IMR-90 (cell line): Measurements from ENCODE around the gene CENATAC. TPM values are rescaled to one million over a fixed set of nuclear protein-coding genes. Genes with fewer than 3 reads are reported as not detected.

Experiments used
- ATAC-seq: fragments of 200-7000 bp; cut with Tn5 transposase; 2 replicates; pipeline ENCODE4 v1.9.1; 2020; ENCODE audit warnings: low read depth, mild to moderate bottlenecking, moderate library complexity
- BruUV-seq: library from RNA; stranded (reverse); fragments of 400-500 nt; replicated peaks from 2 replicates; lab custom pipeline; 2021; lab: Mats Ljungman, UMichigan
- CTCF ChIA-PET: fragments of 300-600 bp; formaldehyde crosslinking; extraction: SDS; loops from one replicate; lab custom pipeline; 2021; ENCODE audit warnings: antibody characterized with exemption; lab: Yijun Ruan, JAX
- POLR2A ChIA-PET: fragments of 300-600 bp; sonication (Branson Sonifier 250); formaldehyde crosslinking; loops from one replicate; lab custom pipeline; 2022; ENCODE audit warnings: antibody characterized with exemption; ENCODE audit not compliant: unreplicated experiment; lab: Charles Lee
- DNase-seq: peaks from one replicate; pipeline ENCODE4 v3.0.0; 2013
- H2AFZ ChIP-seq: replicated peaks from 2 replicates; pipeline ENCODE3; 2013; ENCODE audit warnings: low read length, mild to moderate bottlenecking; ENCODE audit not compliant: poor library complexity
- H2AK5ac ChIP-seq: 2 replicates; pipeline ENCODE4 v1.6.1; 2013; ENCODE audit warnings: low read depth, low read length, inconsistent platforms
- H2AK9ac ChIP-seq: replicated peaks from 2 replicates; pipeline ENCODE3; 2013; ENCODE audit warnings: mild to moderate bottlenecking, low read depth, low read length, moderate library complexity; ENCODE audit not compliant: poor library complexity
- H2BK120ac ChIP-seq: 2 replicates; pipeline ENCODE4 v1.6.1; 2013; ENCODE audit warnings: low read depth, low read length, inconsistent platforms
- H2BK15ac ChIP-seq: 3 replicates; pipeline ENCODE4 v1.6.1; 2013; ENCODE audit warnings: low read depth, low read length, inconsistent platforms
- H2BK20ac ChIP-seq: 2 replicates; pipeline ENCODE4 v1.6.1; 2013; ENCODE audit warnings: low read depth, mild to moderate bottlenecking, inconsistent platforms, low read length, moderate library complexity
- H2BK5ac ChIP-seq: 2 replicates; pipeline ENCODE4 v1.6.1; 2013; ENCODE audit warnings: mild to moderate bottlenecking, low read depth, low read length, inconsistent platforms; ENCODE audit not compliant: poor library complexity, severe bottlenecking
- H3K14ac ChIP-seq: replicated peaks from 2 replicates; pipeline ENCODE4 v1.6.1; 2013; ENCODE audit warnings: low read depth, low read length, inconsistent platforms
- H3K18ac ChIP-seq: 2 replicates; pipeline ENCODE4 v1.6.1; 2013; ENCODE audit warnings: low read depth, low read length, control low read depth
- H3K23ac ChIP-seq: 2 replicates; pipeline ENCODE4 v1.6.1; 2013; ENCODE audit warnings: low read depth, low read length, inconsistent platforms
- H3K27ac ChIP-seq: 2 replicates; pipeline ENCODE4 v1.5.1; 2013; ENCODE audit warnings: mild to moderate bottlenecking, control low read depth, low read length; ENCODE audit not compliant: insufficient read depth
- H3K27me3 ChIP-seq: 2 replicates; pipeline ENCODE4 v1.6.1; 2013; ENCODE audit warnings: low read length; ENCODE audit not compliant: control insufficient read depth, insufficient read depth
- H3K36me3 ChIP-seq: 2 replicates; pipeline ENCODE4 v1.6.1; 2013; ENCODE audit warnings: low read length, mixed read lengths; ENCODE audit not compliant: control insufficient read depth, insufficient read depth
- H3K4ac ChIP-seq: 2 replicates; pipeline ENCODE4 v1.6.1; 2013; ENCODE audit warnings: low read depth, low read length, inconsistent platforms
- H3K4me1 ChIP-seq: 2 replicates; pipeline ENCODE4 v1.6.1; 2013; ENCODE audit warnings: low read length, mixed read lengths; ENCODE audit not compliant: control insufficient read depth, insufficient read depth
- H3K4me2 ChIP-seq: 2 replicates; pipeline ENCODE4 v1.6.1; 2013; ENCODE audit warnings: low read depth, mild to moderate bottlenecking, control low read depth, low read length, moderate library complexity
- H3K4me3 ChIP-seq: 2 replicates; pipeline ENCODE4 v1.5.1; 2013; ENCODE audit warnings: low read depth, mild to moderate bottlenecking, control low read depth, low read length, moderate library complexity; ENCODE audit not compliant: insufficient read depth
- H3K56ac ChIP-seq: 2 replicates; pipeline ENCODE4 v1.6.1; 2013; ENCODE audit warnings: low read length, inconsistent platforms; ENCODE audit not compliant: insufficient read depth; ENCODE audit errors: extremely low read depth
- H3K79me1 ChIP-seq, 2 experiments: 2 replicates each; pipeline ENCODE4 v1.6.1; 2013; ENCODE audit warnings: low read length in 2 of 2, inconsistent platforms in 1 of 2, low read depth in 1 of 2
- H3K9ac ChIP-seq: 2 replicates; pipeline ENCODE4 v1.6.1; 2013; ENCODE audit warnings: low read depth, low read length, control low read depth
- H3K9me1 ChIP-seq: 2 replicates; pipeline ENCODE4 v1.6.1; 2013; ENCODE audit warnings: low read length, inconsistent platforms; ENCODE audit not compliant: insufficient read depth
- H3K9me3 ChIP-seq: 2 replicates; pipeline ENCODE4 v1.6.1; 2013; ENCODE audit warnings: low read length; ENCODE audit not compliant: control insufficient read depth, insufficient read depth
- H4K20me1 ChIP-seq: 2 replicates; pipeline ENCODE4 v1.6.1; 2013; ENCODE audit warnings: low read length, inconsistent platforms; ENCODE audit not compliant: insufficient read depth
- H4K5ac ChIP-seq: 2 replicates; pipeline ENCODE4 v1.6.1; 2013; ENCODE audit warnings: mild to moderate bottlenecking, low read depth, low read length, control low read depth
- H4K8ac ChIP-seq, 2 experiments: 2 replicates each; pipeline ENCODE4 v1.6.1; 2013; ENCODE audit warnings: low read depth in 2 of 2, low read length in 2 of 2, control low read depth in 1 of 2, inconsistent platforms in 1 of 2
- H4K91ac ChIP-seq: 2 replicates; pipeline ENCODE4 v1.6.1; 2013; ENCODE audit warnings: low read depth, low read length, inconsistent platforms; ENCODE audit not compliant: insufficient read depth
- MAFK ChIP-seq: IDR thresholded peaks from 2 replicates; pipeline ENCODE4 v1.6.1; 2012; ENCODE audit warnings: low read depth, low read length, improper control_type of control experiment
- MAZ ChIP-seq: IDR thresholded peaks from 2 replicates; pipeline ENCODE4 v1.6.1; 2012; ENCODE audit warnings: low read depth, mild to moderate bottlenecking, low read length, improper control_type of control experiment, moderate library complexity, borderline replicate concordance
- MXI1 ChIP-seq: IDR thresholded peaks from 2 replicates; pipeline ENCODE4 v1.6.1; 2012; ENCODE audit warnings: low read depth, mild to moderate bottlenecking, low read length, moderate library complexity, borderline replicate concordance
- SMC3 ChIP-seq: fragments of 150-350 bp; IDR thresholded peaks from 2 replicates; pipeline ENCODE4 v1.6.1; 2016; ENCODE audit warnings: low read depth, mild to moderate bottlenecking, antibody characterized with exemption, low read length, moderate library complexity
- WGBS, 2 experiments: methylation state at CpG; one replicate each; pipeline versions ENCODE4 v1.1.5 to v1.1.7; 2013; ENCODE audit warnings: missing lambda C conversion rate in 2 of 2; ENCODE audit not compliant: insufficient read length in 1 of 2; ENCODE audit errors: extremely low coverage in 2 of 2; 5-methylcytosine and 5-hydroxymethylcytosine counted together
- dilution Hi-C: fragments of 300-500 bp; cut with HindIII; formaldehyde crosslinking; loops from one replicate; pipeline ENCODE4 v1.14.3; 2018; ENCODE audit warnings: low sequenced_read_pairs; ENCODE audit not compliant: unreplicated experiment
- in situ Hi-C: fragments of 300-500 bp; cut with MboI; formaldehyde crosslinking; loops from 3 replicates; pipeline ENCODE4 v1.14.3; 2019; ENCODE audit warnings: low sequenced_read_pairs, inconsistent platforms, mixed read lengths
- intact Hi-C: fragments of 100-400 bp; cut with micrococcal nuclease; formaldehyde crosslinking; loops from 2 replicates; pipeline ENCODE4 v1.10.0; 2022
- polyA plus RNA-seq, 3 experiments: library from polyadenylated mRNA; depleted of rRNA; stranded (reverse); fragments of >200 nt; gene quantifications; 2 replicates each; pipeline ENCODE4 v1.2.3, GENCODE V29; 2012; ENCODE audit warnings: low replicate concordance in 1 of 3
- total RNA-seq: library from RNA; depleted of rRNA; stranded (reverse); fragments of >200 nt; gene quantifications from 2 replicates; pipeline ENCODE4 v1.2.3, GENCODE V29; 2012
- TF ChIP-seq, protein P1 (sequence below): conservative IDR thresholded peaks from 2 replicates; pipeline ENCODE4 v1.5.1; 2012; ENCODE audit warnings: mild to moderate bottlenecking, low read depth, low read length, improper control_type of control experiment
- TF ChIP-seq, protein P2 (sequence below): fragments of 150-350 bp; IDR thresholded peaks from 2 replicates; pipeline ENCODE4 v1.6.1; 2016; ENCODE audit warnings: low read depth, mild to moderate bottlenecking, low read length, moderate library complexity, borderline replicate concordance

Gene CENATAC
- total and polyA plus RNA-seq, 2 of the 4 experiments (the other 2 are of a cell fraction), result 13.1 to 16.7 TPM

DNA sequence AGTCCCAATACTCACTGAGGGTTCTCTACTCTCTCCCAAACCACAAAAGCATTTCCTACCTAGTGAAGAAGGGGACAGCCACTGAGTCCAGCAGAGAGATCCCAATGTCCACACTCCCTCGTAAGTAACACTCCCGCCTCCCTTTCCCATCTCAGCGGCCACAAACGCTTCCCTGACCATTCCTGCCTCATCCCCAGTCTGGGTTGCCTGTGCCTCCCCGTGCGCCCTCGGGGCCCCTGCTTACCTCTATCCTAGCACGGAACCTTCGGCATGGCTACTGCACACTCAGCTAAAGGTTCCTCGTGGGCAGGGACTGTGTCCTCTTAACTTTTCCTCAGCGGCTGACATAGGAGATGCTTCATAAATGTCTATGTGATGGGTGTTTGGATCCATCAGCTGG, 40.4 kb upstream of the CENATAC start:
- Histone ChIP-seq H3K4me1 (no peaks in the 10 kb centered on the region), H3K79me1 (no peaks in the 10 kb centered on the region), H3K23ac (no peak overlapping the region), H2BK5ac (no peak overlapping the region), H3K9me1 (no peaks in the 10 kb centered on the region), H2AK5ac (no peak overlapping the region), H2BK15ac (no peak overlapping the region), H2BK120ac (no peak overlapping the region), H3K27ac (no peak overlapping the region), H3K4me2 (no peak overlapping the region), H2AK9ac (no peak overlapping the region), H3K4ac (no peak overlapping the region), H3K9ac (no peak overlapping the region), H3K4me3 (no peak overlapping the region), H3K9me3 (no peaks in the 10 kb centered on the region), H4K5ac (no peak overlapping the region), H4K20me1 (no peaks in the 10 kb centered on the region), H3K27me3 (peaks cover 49% of the 10 kb centered on the region), H4K91ac (no peak overlapping the region), H3K14ac (no peak overlapping the region), H3K18ac (no peak overlapping the region), H4K8ac (no peak overlapping the region), H3K56ac (no peak overlapping the region), H3K36me3 (no peaks in the 10 kb centered on the region), H2BK20ac (no peak overlapping the region), H2AFZ (no peak overlapping the region)
- ATAC-seq (no peak), DNase-seq (no peak)
- 70% methylated on average over 9 of the region's 11 CpGs; no CpG with 5 or more reads in 1 of the 2 experiments for WGBS, 2 experiments
- no peak for TF ChIP-seq MAFK
- TF ChIP-seq MAZ, result no peak
- TF ChIP-seq, protein P1, sequence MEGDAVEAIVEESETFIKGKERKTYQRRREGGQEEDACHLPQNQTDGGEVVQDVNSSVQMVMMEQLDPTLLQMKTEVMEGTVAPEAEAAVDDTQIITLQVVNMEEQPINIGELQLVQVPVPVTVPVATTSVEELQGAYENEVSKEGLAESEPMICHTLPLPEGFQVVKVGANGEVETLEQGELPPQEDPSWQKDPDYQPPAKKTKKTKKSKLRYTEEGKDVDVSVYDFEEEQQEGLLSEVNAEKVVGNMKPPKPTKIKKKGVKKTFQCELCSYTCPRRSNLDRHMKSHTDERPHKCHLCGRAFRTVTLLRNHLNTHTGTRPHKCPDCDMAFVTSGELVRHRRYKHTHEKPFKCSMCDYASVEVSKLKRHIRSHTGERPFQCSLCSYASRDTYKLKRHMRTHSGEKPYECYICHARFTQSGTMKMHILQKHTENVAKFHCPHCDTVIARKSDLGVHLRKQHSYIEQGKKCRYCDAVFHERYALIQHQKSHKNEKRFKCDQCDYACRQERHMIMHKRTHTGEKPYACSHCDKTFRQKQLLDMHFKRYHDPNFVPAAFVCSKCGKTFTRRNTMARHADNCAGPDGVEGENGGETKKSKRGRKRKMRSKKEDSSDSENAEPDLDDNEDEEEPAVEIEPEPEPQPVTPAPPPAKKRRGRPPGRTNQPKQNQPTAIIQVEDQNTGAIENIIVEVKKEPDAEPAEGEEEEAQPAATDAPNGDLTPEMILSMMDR, result no peak
- TF ChIP-seq, protein P2, sequence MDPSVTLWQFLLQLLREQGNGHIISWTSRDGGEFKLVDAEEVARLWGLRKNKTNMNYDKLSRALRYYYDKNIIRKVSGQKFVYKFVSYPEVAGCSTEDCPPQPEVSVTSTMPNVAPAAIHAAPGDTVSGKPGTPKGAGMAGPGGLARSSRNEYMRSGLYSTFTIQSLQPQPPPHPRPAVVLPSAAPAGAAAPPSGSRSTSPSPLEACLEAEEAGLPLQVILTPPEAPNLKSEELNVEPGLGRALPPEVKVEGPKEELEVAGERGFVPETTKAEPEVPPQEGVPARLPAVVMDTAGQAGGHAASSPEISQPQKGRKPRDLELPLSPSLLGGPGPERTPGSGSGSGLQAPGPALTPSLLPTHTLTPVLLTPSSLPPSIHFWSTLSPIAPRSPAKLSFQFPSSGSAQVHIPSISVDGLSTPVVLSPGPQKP, result no peak
- no peak for TF ChIP-seq SMC3
- TF ChIP-seq MXI1, result no peak
- in situ Hi-C loops (loop anchor here (5.0 kb wide), 1 partner anchor 265 kb away; no protein-coding TSS in a partner anchor), intact Hi-C loops (no loop called here), dilution Hi-C loops (no loop called here)
- POLR2A ChIA-PET, result no interaction called here
- CTCF ChIA-PET, result interaction anchor here (0.8 to 2.1 kb wide), 2 partner anchors 267 to 284 kb away, joined by 3 to 10 read pairs; no protein-coding TSS in a partner anchor
- no TSS peak for BruUV-seq
